Measurements from ENCODE around the gene SNRK. TPM values are rescaled to one million over a fixed set of nuclear protein-coding genes. Genes with fewer than 3 reads are reported as not detected.

The SNRK gene
- total and polyA plus RNA-seq, 9 of the 15 experiments (the other 6 are each of a cell fraction or from before 2014, with no cell fraction given), result 1.7 to 12.3 (median 7.3) TPM

GRCh38 chr3:43302116-43302880 is 16.0 kb downstream of the SNRK start:
- Histone ChIP-seq H3K4me2 (ENCODE audit: insufficient read depth, low read length) (no peak overlapping the region), H3K79me2 (ENCODE audit: control insufficient read depth, insufficient read depth, low read length) (peaks cover 8% of the 10 kb centered on the region; the same call in 2 of the 3 replicates), H3K9me3 (replicated peaks; ENCODE audit: control insufficient read depth, insufficient read depth, low read depth, low read length) (no peaks in the 10 kb centered on the region), H2AFZ (ENCODE audit: low read depth, low read length) (no peak overlapping the region), H3K27ac (ENCODE audit: extremely low read depth, low read depth, low read length) (no peak overlapping the region), H3K4me1 (replicated peaks in 1 of 2; ENCODE audit: control insufficient read depth in 2 of 2, insufficient read depth in 2 of 2, low read length in 2 of 2) (no peaks in the 10 kb centered on the region), H3K9me1 (ENCODE audit: control insufficient read depth, insufficient read depth, low read length) (no peaks in the 10 kb centered on the region), H3K4me3 (no peak overlapping the region), H3K9ac (ENCODE audit: insufficient read depth in 1 of 2, low read depth in 2 of 2, low read length in 2 of 2) (no peak overlapping the region), H3K27me3 (ENCODE audit: control insufficient read depth in 2 of 2, insufficient read depth in 2 of 2, low read length in 2 of 2) (no peaks in the 10 kb centered on the region), H3K36me3 (ENCODE audit: control insufficient read depth, insufficient read depth, low read length) (peaks cover 19% of the 10 kb centered on the region; the same call in 2 of the 3 replicates), H4K20me1 (replicated peaks; ENCODE audit: control insufficient read depth, insufficient read depth, low read length) (no peaks in the 10 kb centered on the region)
- TF ChIP-seq IRF2 (CRISPR knock-in tag; IDR thresholded peaks at IDR 0.05) (no peak), CC2D1A (IDR thresholded peaks at IDR 0.05) (no peak), ZFP36 (IDR thresholded peaks at IDR 0.05; ENCODE audit: low read depth, low read length, partially characterized antibody) (no peak), ZNF778 (CRISPR knock-in tag; IDR thresholded peaks at IDR 0.05) (no peak), C11orf30 (IDR thresholded peaks at IDR 0.05; ENCODE audit: low read depth) (0 out of 2 replicates have a peak, but pooled peaks have one; percentile 11), PKNOX1 (IDR thresholded peaks at IDR 0.05) (0 out of 2 replicates have a peak, but pooled peaks have one; percentile 38), MITF (IDR thresholded peaks at IDR 0.05) (no peak), ZBTB26 (CRISPR knock-in tag; IDR thresholded peaks at IDR 0.05) (no peak), HLTF (IDR thresholded peaks at IDR 0.05) (no peak), GTF2E2 (tag; IDR thresholded peaks at IDR 0.05) (no peak), POLR2A (conservative IDR thresholded peaks at IDR 0.05) (no peak), ZNF316 (IDR thresholded peaks at IDR 0.05) (peak; percentile 15; the same call in 1 of the 2 replicates), MAFG (tag; conservative IDR thresholded peaks at IDR 0.05) (no peak), DPF2 (IDR thresholded peaks at IDR 0.05) (no peak), MED1 (CRISPR knock-in tag; IDR thresholded peaks at IDR 0.05; ENCODE audit: borderline replicate concordance) (no peak), ATF3 (IDR thresholded peaks at IDR 0.05) (0 out of 2 replicates have a peak, but pooled peaks have one; percentile 9), ATF3 (CRISPR knock-in tag; conservative IDR thresholded peaks at IDR 0.05) (no peak), FOXP1 (CRISPR knock-in tag; IDR thresholded peaks at IDR 0.05) (no peak), ZKSCAN1 (IDR thresholded peaks at IDR 0.05; ENCODE audit: low read depth, low read length) (peak; percentile 79), RNF2 (IDR thresholded peaks at IDR 0.05) (no peak)
- WGBS (ENCODE audit: insufficient coverage, low coverage, missing lambda C conversion rate), result 87% methylated on average over 1 of the region's 1 CpG
- FAIRE-seq (no peak), ATAC-seq (no peak), DNase-seq (ENCODE audit: extremely low read depth in 1 of 4, low spot score in 3 of 4) (peak in 1 of 4 experiments; percentile 7)
- in situ Hi-C loops (cut with MboI), result no loop called here
- CTCF ChIA-PET (ENCODE audit: low intra/inter-chr PET ratio), result no interaction called here
- intact Hi-C loops (cut with micrococcal nuclease), result no loop called here
- BruUV-seq (replicated peaks), result no TSS peak
- POLR2A ChIA-PET, result interaction anchor here (0.6 to 0.7 kb wide), 2 partner anchors 12 to 1293 kb away, joined by 3 read pairs; no protein-coding TSS in a partner anchor

Data from K562 (cell line).